Measurements from ENCODE around the gene PTCSC3.

Gene PTCSC3

DNA sequence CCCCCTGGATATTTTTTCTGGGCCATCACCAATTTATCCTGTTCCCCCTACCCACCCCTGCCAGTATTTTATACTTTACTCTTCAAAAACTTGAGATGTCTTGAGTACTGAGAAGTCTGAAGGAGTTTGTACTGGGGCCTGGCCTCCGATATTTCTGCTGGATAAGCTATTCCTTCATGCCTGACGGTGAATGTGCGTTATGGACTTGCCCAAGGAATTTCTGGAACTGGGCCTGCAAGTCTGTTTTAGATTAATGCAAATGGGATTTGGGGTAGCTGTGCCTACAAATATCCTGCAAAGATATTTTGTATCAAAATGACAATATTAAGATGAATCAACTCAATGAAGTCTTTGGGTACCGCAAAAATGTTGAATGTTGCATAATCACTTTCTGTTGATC is at the start of gene PTCSC3:
PTCSC3 (minus strand) TSS at position 199 of the 400 bp plus-strand sequence.
- no peak within 1 kb of the TSS for H3K27ac Mint-ChIP-seq
- no peak for DNase-seq (ENCODE audit: low spot score)
- no peak within 1 kb of the TSS for H3K4me3 Mint-ChIP-seq
- no peaks in the 10 kb centered on the region for H3K27me3 Mint-ChIP-seq (ENCODE audit: low read depth)
- no peaks in the 10 kb centered on the region for H3K4me1 Mint-ChIP-seq (ENCODE audit: low read depth)
- H3K36me3 Mint-ChIP-seq (ENCODE audit: low read depth): no peaks in the 10 kb centered on the region
- H3K9me3 Mint-ChIP-seq: no peaks in the 10 kb centered on the region

GRCh38 chr14:36226164-36226563 is 49.6 kb upstream of the PTCSC3 start:
- Mint-ChIP-seq H3K9me3 (no peaks in the 10 kb centered on the region), H3K36me3 (ENCODE audit: low read depth) (no peaks in the 10 kb centered on the region), H3K27ac (no peak overlapping the region), H3K4me3 (no peak overlapping the region), H3K4me1 (ENCODE audit: low read depth) (no peaks in the 10 kb centered on the region), H3K27me3 (ENCODE audit: low read depth) (no peaks in the 10 kb centered on the region)
- DNase-seq (ENCODE audit: low spot score): no peak

DNA sequence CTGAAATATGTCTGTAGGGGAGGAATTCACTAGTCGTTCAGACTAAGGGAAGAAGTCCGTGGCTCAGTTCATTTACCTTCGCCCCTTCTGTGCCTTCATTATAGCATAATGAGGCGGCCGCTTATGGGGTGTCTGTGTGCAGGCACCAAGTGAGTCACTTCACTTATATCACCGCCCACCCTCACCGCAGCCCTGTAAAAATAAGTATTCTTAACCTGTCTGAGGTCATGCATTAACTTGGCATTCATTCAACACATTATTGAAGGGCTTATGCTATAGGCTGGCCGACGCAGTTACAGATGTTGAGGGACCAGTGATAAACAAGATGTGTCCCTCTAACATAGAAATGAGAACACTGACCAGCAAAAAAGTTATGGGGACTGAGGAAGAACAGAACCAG is 47.7 kb upstream of the PTCSC3 start:
- no peak for DNase-seq (ENCODE audit: low spot score)
- H3K36me3 Mint-ChIP-seq (ENCODE audit: low read depth): no peaks in the 10 kb centered on the region
- no peak overlapping the region for H3K27ac Mint-ChIP-seq
- H3K27me3 Mint-ChIP-seq (ENCODE audit: low read depth): no peaks in the 10 kb centered on the region
- no peaks in the 10 kb centered on the region for H3K9me3 Mint-ChIP-seq
- H3K4me3 Mint-ChIP-seq: no peak overlapping the region
- H3K4me1 Mint-ChIP-seq (ENCODE audit: low read depth): no peaks in the 10 kb centered on the region

DNA sequence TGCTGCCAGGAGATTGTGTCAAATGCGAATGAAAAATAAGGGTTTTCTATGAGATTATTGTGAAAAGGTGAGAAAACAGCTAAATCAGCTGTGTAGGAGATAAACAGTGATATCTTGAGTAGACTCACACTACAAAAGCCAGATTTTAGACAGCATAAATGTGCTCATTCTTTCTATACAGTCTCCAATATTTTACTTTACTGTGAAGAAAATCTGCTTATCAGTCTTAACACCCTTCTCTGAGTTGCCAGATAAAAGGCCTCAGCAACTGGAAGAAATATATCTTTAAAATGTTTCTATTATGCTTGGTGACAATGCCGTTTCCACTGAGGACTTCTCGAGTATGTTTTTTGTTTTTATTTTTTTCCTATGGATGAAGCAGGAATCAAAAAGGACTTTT is 47.0 kb upstream of the PTCSC3 start:
- Mint-ChIP-seq H3K27ac (no peak overlapping the region), H3K9me3 (no peaks in the 10 kb centered on the region), H3K27me3 (ENCODE audit: low read depth) (no peaks in the 10 kb centered on the region), H3K36me3 (ENCODE audit: low read depth) (no peaks in the 10 kb centered on the region), H3K4me1 (ENCODE audit: low read depth) (no peaks in the 10 kb centered on the region), H3K4me3 (no peak overlapping the region)
- no peak for DNase-seq (ENCODE audit: low spot score)

GRCh38 chr14:36222952-36223468 is 46.5 kb upstream of the PTCSC3 start:
- no peaks in the 10 kb centered on the region for H3K9me3 Mint-ChIP-seq
- no peaks in the 10 kb centered on the region for H3K36me3 Mint-ChIP-seq (ENCODE audit: low read depth)
- H3K27me3 Mint-ChIP-seq (ENCODE audit: low read depth): no peaks in the 10 kb centered on the region
- no peak for DNase-seq (ENCODE audit: low spot score)
- no peak overlapping the region for H3K27ac Mint-ChIP-seq
- no peak overlapping the region for H3K4me3 Mint-ChIP-seq
- no peaks in the 10 kb centered on the region for H3K4me1 Mint-ChIP-seq (ENCODE audit: low read depth)

DNA sequence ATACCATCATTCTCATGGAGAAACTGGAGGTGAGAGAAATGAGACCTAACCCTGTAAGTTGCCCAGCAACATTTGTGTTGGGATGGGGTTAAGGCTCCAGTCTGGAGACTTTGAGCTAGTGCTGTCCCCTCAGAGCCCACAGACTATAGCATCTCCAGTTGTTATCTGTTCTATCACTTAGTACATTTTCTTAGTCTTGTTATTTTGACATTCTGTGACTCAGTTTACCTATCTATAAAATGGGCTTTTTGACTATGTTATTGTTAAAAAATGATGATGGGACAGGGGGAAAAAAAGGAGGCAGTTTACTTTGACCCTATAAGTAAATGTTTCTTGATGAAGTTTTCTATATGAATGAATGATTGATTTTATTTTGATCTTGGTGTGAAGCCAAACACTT is 45.8 kb upstream of the PTCSC3 start:
- H3K4me1 Mint-ChIP-seq (ENCODE audit: low read depth): no peaks in the 10 kb centered on the region
- H3K36me3 Mint-ChIP-seq (ENCODE audit: low read depth): no peaks in the 10 kb centered on the region
- no peak overlapping the region for H3K27ac Mint-ChIP-seq
- H3K4me3 Mint-ChIP-seq: no peak overlapping the region
- no peaks in the 10 kb centered on the region for H3K27me3 Mint-ChIP-seq (ENCODE audit: low read depth)
- no peak for DNase-seq (ENCODE audit: low spot score)
- H3K9me3 Mint-ChIP-seq: no peaks in the 10 kb centered on the region

DNA sequence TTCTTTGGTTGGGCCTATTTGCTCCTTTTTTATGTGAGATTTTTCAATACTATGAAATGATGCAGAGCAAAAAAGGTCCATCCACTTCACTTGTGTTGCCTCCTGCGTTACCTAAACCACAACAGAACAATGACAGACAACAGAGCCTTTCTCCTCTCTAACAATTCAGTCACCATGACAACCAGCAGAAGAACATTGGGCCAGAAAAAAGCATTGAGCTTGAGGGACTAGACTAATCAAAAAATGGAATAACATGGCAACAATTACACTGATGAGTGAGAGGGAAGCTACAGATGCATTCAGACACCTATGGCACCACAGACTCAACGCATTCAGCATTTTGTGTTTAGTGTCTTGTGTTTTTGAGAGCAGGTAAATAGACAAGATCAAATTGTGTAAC is 44.6 kb upstream of the PTCSC3 start:
- H3K27me3 Mint-ChIP-seq (ENCODE audit: low read depth): peaks cover 2% of the 10 kb centered on the region
- no peak for DNase-seq (ENCODE audit: low spot score)
- H3K4me3 Mint-ChIP-seq: no peak overlapping the region
- no peaks in the 10 kb centered on the region for H3K9me3 Mint-ChIP-seq
- H3K36me3 Mint-ChIP-seq (ENCODE audit: low read depth): no peaks in the 10 kb centered on the region
- no peaks in the 10 kb centered on the region for H3K4me1 Mint-ChIP-seq (ENCODE audit: low read depth)
- no peak overlapping the region for H3K27ac Mint-ChIP-seq

GRCh38 chr14:36217732-36218131 is 41.2 kb upstream of the PTCSC3 start:
- no peaks in the 10 kb centered on the region for H3K4me1 Mint-ChIP-seq (ENCODE audit: low read depth)
- H3K4me3 Mint-ChIP-seq: no peak overlapping the region
- no peak for DNase-seq (ENCODE audit: low spot score)
- no peaks in the 10 kb centered on the region for H3K36me3 Mint-ChIP-seq (ENCODE audit: low read depth)
- peaks cover 2% of the 10 kb centered on the region for H3K27me3 Mint-ChIP-seq (ENCODE audit: low read depth)
- no peak overlapping the region for H3K27ac Mint-ChIP-seq
- H3K9me3 Mint-ChIP-seq: no peaks in the 10 kb centered on the region

DNA sequence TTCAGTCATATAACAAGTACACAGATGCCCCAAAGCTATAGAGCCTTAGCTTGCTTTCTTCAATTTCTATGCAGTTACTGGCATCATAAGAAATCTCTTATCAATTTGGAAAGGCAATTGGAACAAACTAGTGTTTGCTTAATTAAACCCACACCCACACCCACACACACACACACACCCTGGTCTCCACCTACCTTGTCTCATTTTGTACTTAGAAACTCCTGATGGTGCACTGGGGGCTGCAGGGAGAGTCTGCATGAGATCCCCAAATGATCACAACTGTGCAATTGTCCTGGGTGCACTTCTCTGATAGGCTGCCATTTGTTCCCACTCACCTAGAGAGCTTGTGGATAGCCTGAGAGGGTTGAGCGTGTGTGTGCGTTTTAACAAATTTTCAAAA is 40.5 kb upstream of the PTCSC3 start:
- H3K27me3 Mint-ChIP-seq (ENCODE audit: low read depth): peaks cover 2% of the 10 kb centered on the region
- no peak overlapping the region for H3K4me3 Mint-ChIP-seq
- H3K27ac Mint-ChIP-seq: no peak overlapping the region
- H3K4me1 Mint-ChIP-seq (ENCODE audit: low read depth): no peaks in the 10 kb centered on the region
- no peak for DNase-seq (ENCODE audit: low spot score)
- H3K36me3 Mint-ChIP-seq (ENCODE audit: low read depth): no peaks in the 10 kb centered on the region
- no peaks in the 10 kb centered on the region for H3K9me3 Mint-ChIP-seq

- H3K9me3 Mint-ChIP-seq: no peaks in the 10 kb centered on the region
- no peaks in the 10 kb centered on the region for H3K4me1 Mint-ChIP-seq (ENCODE audit: low read depth)
- H3K36me3 Mint-ChIP-seq (ENCODE audit: low read depth): no peaks in the 10 kb centered on the region
Measured at GRCh38 chr14:36215217-36215598, 38.7 kb upstream of the PTCSC3 start.

DNA sequence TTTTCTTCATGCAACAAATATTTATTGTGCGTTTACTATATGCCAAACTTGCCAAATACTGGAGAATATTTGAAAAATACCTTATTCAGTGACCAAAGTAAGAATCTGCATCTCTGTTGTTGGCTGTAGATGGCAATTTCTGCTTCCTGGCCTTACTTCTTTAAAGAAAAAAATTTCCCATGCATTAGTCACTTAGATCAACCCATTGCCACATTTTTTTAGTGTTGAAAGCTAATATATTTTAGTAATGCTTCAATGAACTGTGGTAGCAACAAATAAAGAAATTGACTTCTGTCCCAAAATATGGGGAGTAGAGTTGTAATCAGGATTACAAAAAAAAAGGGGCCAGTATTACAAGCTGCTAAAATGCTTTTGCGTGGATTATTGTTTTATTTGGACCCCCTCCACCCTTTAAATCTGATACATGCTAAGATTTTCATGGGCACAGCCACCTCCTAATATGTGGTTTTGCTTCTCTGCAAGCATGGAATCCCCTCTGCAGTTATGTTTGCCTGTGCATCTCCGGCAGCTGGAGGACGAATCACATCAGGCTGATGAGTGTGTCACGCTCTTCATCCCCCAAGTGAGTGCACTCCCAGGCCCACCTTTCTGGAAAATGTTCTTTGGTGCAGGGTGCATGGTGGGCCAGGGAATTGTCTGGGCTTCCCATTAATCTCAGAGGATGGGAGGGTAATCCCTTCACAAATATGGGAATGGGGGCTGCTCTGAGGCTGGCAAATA is 38.1 kb upstream of the PTCSC3 start:
- H3K4me1 Mint-ChIP-seq (ENCODE audit: low read depth): no peaks in the 10 kb centered on the region
- no peaks in the 10 kb centered on the region for H3K36me3 Mint-ChIP-seq (ENCODE audit: low read depth)
- no peaks in the 10 kb centered on the region for H3K9me3 Mint-ChIP-seq
- peaks cover 2% of the 10 kb centered on the region for H3K27me3 Mint-ChIP-seq (ENCODE audit: low read depth)
- DNase-seq (ENCODE audit: low spot score): no peak
- H3K27ac Mint-ChIP-seq: no peak overlapping the region
- no peak overlapping the region for H3K4me3 Mint-ChIP-seq

More at GRCh38 chr14:36215217-36215598, 38.7 kb upstream of the PTCSC3 start:
- DNase-seq (ENCODE audit: low spot score): no peak
- Mint-ChIP-seq H3K27me3 (ENCODE audit: low read depth) (peaks cover 2% of the 10 kb centered on the region), H3K4me3 (no peak overlapping the region), H3K27ac (no peak overlapping the region)

- H3K27me3 Mint-ChIP-seq (ENCODE audit: low read depth): peaks cover 2% of the 10 kb centered on the region
- H3K27ac Mint-ChIP-seq: no peak overlapping the region
- H3K4me3 Mint-ChIP-seq: no peak overlapping the region
- no peaks in the 10 kb centered on the region for H3K36me3 Mint-ChIP-seq (ENCODE audit: low read depth)
- no peaks in the 10 kb centered on the region for H3K9me3 Mint-ChIP-seq
- H3K4me1 Mint-ChIP-seq (ENCODE audit: low read depth): no peaks in the 10 kb centered on the region
- DNase-seq (ENCODE audit: low spot score): no peak
Measured at GRCh38 chr14:36212987-36213386, 36.5 kb upstream of the PTCSC3 start.

- Mint-ChIP-seq H3K27me3 (ENCODE audit: low read depth) (peaks cover 2% of the 10 kb centered on the region), H3K4me1 (ENCODE audit: low read depth) (no peaks in the 10 kb centered on the region), H3K27ac (no peak overlapping the region), H3K9me3 (no peaks in the 10 kb centered on the region), H3K36me3 (ENCODE audit: low read depth) (no peaks in the 10 kb centered on the region), H3K4me3 (no peak overlapping the region)
- no peak for DNase-seq (ENCODE audit: low spot score)
Measured at GRCh38 chr14:36212577-36212976, 36.1 kb upstream of the PTCSC3 start.

GRCh38 chr14:36208690-36209278 is 32.3 kb upstream of the PTCSC3 start:
- no peak overlapping the region for H3K27ac Mint-ChIP-seq
- H3K36me3 Mint-ChIP-seq (ENCODE audit: low read depth): no peaks in the 10 kb centered on the region
- no peaks in the 10 kb centered on the region for H3K4me1 Mint-ChIP-seq (ENCODE audit: low read depth)
- no peaks in the 10 kb centered on the region for H3K9me3 Mint-ChIP-seq
- no peak for DNase-seq (ENCODE audit: low spot score)
- peaks cover 2% of the 10 kb centered on the region for H3K27me3 Mint-ChIP-seq (ENCODE audit: low read depth)
- no peak overlapping the region for H3K4me3 Mint-ChIP-seq

GRCh38 chr14:36207500-36207899 is 31.0 kb upstream of the PTCSC3 start:
- H3K27me3 Mint-ChIP-seq (ENCODE audit: low read depth): peaks cover 2% of the 10 kb centered on the region
- no peak overlapping the region for H3K4me3 Mint-ChIP-seq
- H3K4me1 Mint-ChIP-seq (ENCODE audit: low read depth): no peaks in the 10 kb centered on the region

More at GRCh38 chr14:36207500-36207899, 31.0 kb upstream of the PTCSC3 start:
- Mint-ChIP-seq H3K9me3 (no peaks in the 10 kb centered on the region), H3K36me3 (ENCODE audit: low read depth) (no peaks in the 10 kb centered on the region), H3K27ac (no peak overlapping the region)
- no peak for DNase-seq (ENCODE audit: low spot score)
